A673 (cell line): ENCODE measurements around the gene TCP11. TPM values are rescaled to one million over a fixed set of nuclear protein-coding genes. Genes with fewer than 3 reads are reported as not detected.

Source experiments
- BruUV-seq: library from RNA; stranded (reverse); fragments of 400-500 nt; replicated peaks from 2 replicates; lab custom pipeline; 2021; lab: Mats Ljungman, UMichigan
- CTCF ChIA-PET: fragments of 300-600 bp; sonication (Branson Sonifier 250); formaldehyde crosslinking; loops from one replicate; lab custom pipeline; 2022; ENCODE audit warnings: antibody characterized with exemption; lab: Charles Lee
- POLR2A ChIA-PET: fragments of 300-600 bp; sonication (Branson Sonifier 250); formaldehyde crosslinking; loops from one replicate; lab custom pipeline; 2022; ENCODE audit warnings: antibody characterized with exemption; ENCODE audit not compliant: low non-redundant PET; lab: Charles Lee
- DNase-seq: peaks from one replicate; pipeline ENCODE4 v3.0.0-alpha.2; 2015; ENCODE audit warnings: low spot score
- H3K27ac ChIP-seq: fragments of 200-600 bp; sonication (generic); 2 replicates; pipeline ENCODE4 v1.5.1; 2016; ENCODE audit warnings: mixed run types, low read depth, mild to moderate bottlenecking, mixed read lengths, antibody characterized with exemption, low read length; ENCODE audit not compliant: poor library complexity, severe bottlenecking
- H3K27me3 ChIP-seq: fragments of 200-600 bp; sonication (generic); replicated peaks from 2 replicates; pipeline ENCODE4 v1.6.1; 2017; ENCODE audit warnings: mixed run types, low read depth, mild to moderate bottlenecking, mixed read lengths, antibody characterized with exemption, low read length; ENCODE audit not compliant: insufficient read depth, poor library complexity
- H3K36me3 ChIP-seq: fragments of 200-600 bp; sonication (generic); 2 replicates; pipeline ENCODE4 v1.6.1; 2016; ENCODE audit warnings: mixed run types, mild to moderate bottlenecking, mixed read lengths, antibody characterized with exemption, low read length; ENCODE audit not compliant: insufficient read depth, poor library complexity, severe bottlenecking
- H3K4me1 ChIP-seq: fragments of 200-600 bp; sonication (generic); 2 replicates; pipeline ENCODE4 v1.6.1; 2017; ENCODE audit warnings: mixed run types, mild to moderate bottlenecking, mixed read lengths, antibody characterized with exemption, low read length; ENCODE audit not compliant: insufficient read depth, poor library complexity, severe bottlenecking
- H3K4me3 ChIP-seq: fragments of 200-600 bp; sonication (generic); 2 replicates; pipeline ENCODE4 v1.5.1; 2016; ENCODE audit warnings: low read depth, mixed run types, mild to moderate bottlenecking, mixed read lengths, low read length; ENCODE audit not compliant: poor library complexity, severe bottlenecking
- H3K9me3 ChIP-seq: fragments of 200-600 bp; sonication (generic); 2 replicates; pipeline ENCODE4 v1.6.1; 2016; ENCODE audit warnings: mixed run types, low read depth, mild to moderate bottlenecking, mixed read lengths, antibody characterized with exemption, low read length; ENCODE audit not compliant: poor library complexity, severe bottlenecking
- EZH2 ChIP-seq: fragments of 200-600 bp; sonication (generic); IDR thresholded peaks from 2 replicates; pipeline ENCODE4 v1.6.1; 2017; ENCODE audit warnings: borderline replicate concordance, low read depth, mild to moderate bottlenecking, mixed read lengths, antibody characterized with exemption, low read length; ENCODE audit not compliant: poor library complexity, severe bottlenecking
- intact Hi-C: fragments of 100-400 bp; cut with micrococcal nuclease; formaldehyde crosslinking; loops from one replicate; pipeline ENCODE4 v1.10.0; 2022; ENCODE audit not compliant: unreplicated experiment
- total RNA-seq: library from RNA; stranded (reverse); gene quantifications from 2 replicates; pipeline ENCODE4 v1.2.3, GENCODE V29; 2021
- TF ChIP-seq, protein P1 (sequence below): fragments of 300-800, 200-600 bp; sonication (generic); conservative IDR thresholded peaks from 2 replicates; pipeline ENCODE4 v1.5.1; 2017; ENCODE audit warnings: low read depth, mild to moderate bottlenecking, antibody characterized with exemption, low read length, moderate library complexity, mixed read lengths

Gene TCP11
- total RNA-seq, 1 experiment from 2014 or later, result not detected

DNA sequence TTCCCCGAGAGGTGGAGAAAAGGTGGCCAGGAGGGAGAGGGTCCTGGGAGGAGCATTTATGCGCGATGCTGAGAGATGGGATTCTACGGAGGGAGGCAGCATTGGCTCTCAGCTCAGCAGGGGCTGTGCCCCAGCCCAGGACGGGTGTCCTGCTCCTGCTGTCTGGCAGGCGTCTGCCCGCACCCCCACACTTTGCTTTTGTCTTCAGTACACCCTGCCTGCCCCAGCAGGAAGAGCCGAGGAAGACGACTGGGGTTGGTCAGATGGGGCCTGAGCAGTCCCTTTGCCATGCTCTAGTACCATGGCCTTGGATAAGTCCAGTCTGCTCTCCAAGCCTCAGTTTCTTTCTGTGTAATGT is 68.5 kb downstream of the TCP11 start:
- intact Hi-C loops, result no loop called here
- Histone ChIP-seq H3K4me3 (no peak overlapping the region), H3K36me3 (no peaks in the 10 kb centered on the region), H3K4me1 (no peaks in the 10 kb centered on the region), H3K27me3 (no peaks in the 10 kb centered on the region), H3K9me3 (no peaks in the 10 kb centered on the region), H3K27ac (no peak overlapping the region)
- ChIA-PET CTCF (no interaction called here), POLR2A (no interaction called here)
- TF ChIP-seq, protein P1, sequence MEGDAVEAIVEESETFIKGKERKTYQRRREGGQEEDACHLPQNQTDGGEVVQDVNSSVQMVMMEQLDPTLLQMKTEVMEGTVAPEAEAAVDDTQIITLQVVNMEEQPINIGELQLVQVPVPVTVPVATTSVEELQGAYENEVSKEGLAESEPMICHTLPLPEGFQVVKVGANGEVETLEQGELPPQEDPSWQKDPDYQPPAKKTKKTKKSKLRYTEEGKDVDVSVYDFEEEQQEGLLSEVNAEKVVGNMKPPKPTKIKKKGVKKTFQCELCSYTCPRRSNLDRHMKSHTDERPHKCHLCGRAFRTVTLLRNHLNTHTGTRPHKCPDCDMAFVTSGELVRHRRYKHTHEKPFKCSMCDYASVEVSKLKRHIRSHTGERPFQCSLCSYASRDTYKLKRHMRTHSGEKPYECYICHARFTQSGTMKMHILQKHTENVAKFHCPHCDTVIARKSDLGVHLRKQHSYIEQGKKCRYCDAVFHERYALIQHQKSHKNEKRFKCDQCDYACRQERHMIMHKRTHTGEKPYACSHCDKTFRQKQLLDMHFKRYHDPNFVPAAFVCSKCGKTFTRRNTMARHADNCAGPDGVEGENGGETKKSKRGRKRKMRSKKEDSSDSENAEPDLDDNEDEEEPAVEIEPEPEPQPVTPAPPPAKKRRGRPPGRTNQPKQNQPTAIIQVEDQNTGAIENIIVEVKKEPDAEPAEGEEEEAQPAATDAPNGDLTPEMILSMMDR, result no peak
- no peak for TF ChIP-seq EZH2
- no peak for DNase-seq
- no TSS peak for BruUV-seq

DNA sequence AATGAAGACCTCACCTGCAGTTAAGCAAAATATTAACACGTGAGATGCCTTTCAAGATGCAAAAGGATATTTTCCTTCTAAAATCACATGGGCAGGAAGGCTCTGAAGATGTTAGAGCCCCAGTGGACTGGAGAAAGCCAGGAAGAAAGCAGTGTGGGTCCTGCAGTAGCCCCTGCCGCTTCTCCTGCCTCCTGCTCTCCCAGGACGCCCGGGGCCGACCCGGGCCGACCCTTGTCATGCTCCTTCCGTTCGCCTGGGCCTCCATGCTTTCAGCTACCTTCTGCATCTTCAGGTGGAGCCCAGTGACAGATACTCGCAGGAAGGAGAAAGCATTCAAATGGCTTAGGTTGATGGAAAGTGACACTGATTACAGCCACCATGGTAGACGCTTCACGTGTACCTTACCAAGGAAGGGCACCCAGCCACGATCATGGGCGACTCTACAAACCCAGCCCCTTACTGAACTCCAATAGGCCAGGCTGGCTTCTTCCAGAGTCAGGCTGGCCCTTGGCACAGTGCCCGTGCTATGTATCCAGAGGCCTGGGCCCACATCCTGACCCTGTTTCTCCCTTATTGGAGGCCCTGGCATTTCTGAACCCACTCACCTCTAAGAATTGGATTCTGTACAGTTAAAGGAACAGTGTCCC is 69.0 kb downstream of the TCP11 start:
- intact Hi-C loops, result no loop called here
- BruUV-seq, result no TSS peak
- POLR2A ChIA-PET, result no interaction called here
- Histone ChIP-seq H3K27ac (no peak overlapping the region), H3K4me1 (no peaks in the 10 kb centered on the region), H3K9me3 (no peaks in the 10 kb centered on the region), H3K36me3 (no peaks in the 10 kb centered on the region), H3K4me3 (no peak overlapping the region), H3K27me3 (no peaks in the 10 kb centered on the region)
- no peak for TF ChIP-seq EZH2
- TF ChIP-seq, protein P1, result no peak
- DNase-seq, result no peak
- CTCF ChIA-PET, result no interaction called here

DNA sequence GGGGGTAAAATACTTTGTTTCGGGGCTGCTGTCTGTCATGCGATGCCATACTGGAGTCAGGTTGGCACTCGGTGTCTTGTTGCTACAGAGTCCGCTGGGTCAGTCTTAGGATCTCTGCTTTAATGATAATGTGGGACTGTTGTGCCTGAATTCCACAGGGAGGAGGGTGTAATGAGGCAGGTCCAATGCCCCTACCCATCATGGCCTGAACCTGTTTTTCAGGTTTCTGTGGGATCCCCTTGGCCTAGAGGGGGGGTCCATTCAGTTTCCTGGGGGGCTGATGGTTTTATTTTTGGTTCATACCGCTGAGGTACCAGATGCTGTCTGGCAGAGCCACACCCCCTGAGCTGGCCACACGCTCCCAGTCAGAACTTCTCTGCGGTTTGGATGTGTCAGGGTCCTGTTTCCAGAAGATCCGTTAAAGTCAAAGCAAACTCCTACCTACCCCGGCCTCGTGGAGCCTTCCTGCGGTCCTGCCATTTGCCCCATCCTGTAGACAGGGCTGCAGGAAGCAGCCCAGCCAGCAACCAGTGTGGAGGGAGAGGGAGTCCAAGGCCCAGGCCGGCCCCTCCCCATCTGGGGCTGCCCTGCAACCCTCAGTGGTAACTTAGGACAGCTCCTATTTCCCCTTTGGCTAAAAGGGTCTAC is 69.7 kb downstream of the TCP11 start:
- TF ChIP-seq, protein P1, result no peak
- no peak for TF ChIP-seq EZH2
- no peaks in the 10 kb centered on the region for H3K9me3 ChIP-seq
- no peaks in the 10 kb centered on the region for H3K36me3 ChIP-seq
- intact Hi-C loops, result no loop called here
- H3K27ac ChIP-seq, result no peak overlapping the region
- DNase-seq, result no peak
- no peaks in the 10 kb centered on the region for H3K27me3 ChIP-seq
- ChIA-PET CTCF (no interaction called here), POLR2A (no interaction called here)
- H3K4me3 ChIP-seq, result no peak overlapping the region
- BruUV-seq, result no TSS peak
- H3K4me1 ChIP-seq, result no peaks in the 10 kb centered on the region
